Endothelial cell (in vitro differentiated cells): Measurements from ENCODE around the gene USP8. TPM values are rescaled to one million over a fixed set of nuclear protein-coding genes. Genes with fewer than 3 reads are reported as not detected.
A peak's percentile ranks its signal among the peaks of the same experiment; 100 is the strongest.
"Not testable (repeated sequence)": the region's sequence is repeated elsewhere in the genome, so short reads cannot be mapped to it uniquely, and the experiment has no call there.

Source experiments
- DNase-seq: peaks from one replicate; pipeline ENCODE4 v3.0.0; 2021; ENCODE audit warnings: low spot score
- H3K27ac Mint-ChIP-seq: one replicate; pipeline ENCODE4 v1.8.0; 2021; ENCODE audit warnings: mixed read lengths, inconsistent platforms; ENCODE audit not compliant: unreplicated experiment
- H3K27me3 Mint-ChIP-seq: one replicate; pipeline ENCODE4 v1.8.0; 2021; ENCODE audit warnings: mild to moderate bottlenecking, moderate library complexity, mixed read lengths, inconsistent platforms; ENCODE audit not compliant: unreplicated experiment
- H3K36me3 Mint-ChIP-seq: one replicate; pipeline ENCODE4 v1.8.0; 2021; ENCODE audit warnings: mild to moderate bottlenecking, low read depth, mixed read lengths, inconsistent platforms; ENCODE audit not compliant: unreplicated experiment
- H3K4me1 Mint-ChIP-seq: one replicate; pipeline ENCODE4 v1.8.0; 2021; ENCODE audit warnings: mild to moderate bottlenecking, mixed read lengths, inconsistent platforms; ENCODE audit not compliant: unreplicated experiment
- H3K4me3 Mint-ChIP-seq: one replicate; pipeline ENCODE4 v1.8.0; 2021; ENCODE audit warnings: mild to moderate bottlenecking, mixed read lengths, inconsistent platforms; ENCODE audit not compliant: unreplicated experiment
- H3K9me3 Mint-ChIP-seq: one replicate; pipeline ENCODE4 v1.8.0; 2021; ENCODE audit warnings: mixed read lengths, inconsistent platforms; ENCODE audit not compliant: unreplicated experiment
- CTCF ChIP-seq: fragments of 200-600 bp; sonication (generic); IDR thresholded peaks from one replicate; pipeline ENCODE4 v1.5.0; 2021; ENCODE audit warnings: antibody characterized with exemption; ENCODE audit not compliant: unreplicated experiment
- long read RNA-seq: library from polyadenylated mRNA; unstranded; transcript quantifications from one replicate; pipeline ENCODE4 v2.0.0, GENCODE V29; 2020; ENCODE audit not compliant: unreplicated experiment
- total RNA-seq: library from RNA; stranded (reverse); fragmentation: NEBNext Ultra II Directional; extraction: Animal tissue kit (Norgen Biotek cat#: 25700); gene quantifications from one replicate; pipeline ENCODE4 v1.2.1, GENCODE V29; 2021; ENCODE audit not compliant: unreplicated experiment

The USP8 gene
- 50.4 TPM for total RNA-seq
- long read RNA-seq, partial matches to known transcripts = 12 of 15 reads
- long read RNA-seq, other reads (novel, unspliced or antisense) = 3 of 15 reads

- H3K36me3 Mint-ChIP-seq = peaks cover 5% of the 10 kb centered on the region
- H3K4me3 Mint-ChIP-seq = peak within 1 kb of the TSS; percentile 97
- no peaks in the 10 kb centered on the region for H3K9me3 Mint-ChIP-seq
- DNase-seq = peak; percentile 95
- H3K4me1 Mint-ChIP-seq = peaks cover 14% of the 10 kb centered on the region
- H3K27me3 Mint-ChIP-seq = peaks cover 3% of the 10 kb centered on the region
- no peak for TF ChIP-seq CTCF
- peak within 1 kb of the TSS; percentile 98 for H3K27ac Mint-ChIP-seq
Measured at GRCh38 chr15:50424066-50424890, at the start of gene USP8. Gene USP8 (plus strand): TSS chr15:50424405. CDS start chr15:50439074, 14,669 bp downstream.

- no peak overlapping the region for H3K27ac Mint-ChIP-seq
- TF ChIP-seq CTCF = no peak
- H3K4me3 Mint-ChIP-seq = no peak overlapping the region
Measured at GRCh38 chr15:50377867-50378751, 46.1 kb upstream of the USP8 start.

GRCh38 chr15:50378776-50379175 is 45.4 kb upstream of the USP8 start:
- no peak for TF ChIP-seq CTCF
- H3K27ac Mint-ChIP-seq = no peak overlapping the region
- H3K9me3 Mint-ChIP-seq = no peaks in the 10 kb centered on the region
- no peaks in the 10 kb centered on the region for H3K36me3 Mint-ChIP-seq
- no peak overlapping the region for H3K4me3 Mint-ChIP-seq
- DNase-seq = no peak
- peaks cover 6% of the 10 kb centered on the region for H3K4me1 Mint-ChIP-seq
- no peaks in the 10 kb centered on the region for H3K27me3 Mint-ChIP-seq

More at GRCh38 chr15:50377867-50378751, 46.1 kb upstream of the USP8 start:
- Mint-ChIP-seq H3K9me3 (no peaks in the 10 kb centered on the region), H3K4me1 (peaks cover 6% of the 10 kb centered on the region), H3K27me3 (no peaks in the 10 kb centered on the region), H3K36me3 (no peaks in the 10 kb centered on the region)
- DNase-seq = no peak

- not testable (repeated sequence) for H3K27me3 Mint-ChIP-seq, H3K9me3 Mint-ChIP-seq, H3K4me3 Mint-ChIP-seq, DNase-seq, H3K27ac Mint-ChIP-seq, H3K4me1 Mint-ChIP-seq, H3K36me3 Mint-ChIP-seq
Measured at GRCh38 chr15:50379413-50379812, 44.8 kb upstream of the USP8 start.

GRCh38 chr15:50380089-50380488 is 44.1 kb upstream of the USP8 start:
- H3K9me3 Mint-ChIP-seq = no peaks in the 10 kb centered on the region
- no peak for DNase-seq
- TF ChIP-seq CTCF = no peak
- no peak overlapping the region for H3K27ac Mint-ChIP-seq
- H3K36me3 Mint-ChIP-seq = no peaks in the 10 kb centered on the region
- no peaks in the 10 kb centered on the region for H3K27me3 Mint-ChIP-seq
- H3K4me1 Mint-ChIP-seq = peaks cover 3% of the 10 kb centered on the region
- no peak overlapping the region for H3K4me3 Mint-ChIP-seq
